Activated CD8-positive, alpha-beta memory T cell treated with anti-CD3 and anti-CD28 coated beads for 24 hours (primary cell): ENCODE data around the gene SAMD4B.
"Not testable (repeated sequence)": the region's sequence is repeated elsewhere in the genome, so short reads cannot be mapped to it uniquely, and the experiment has no call there.

ENCODE experiments used
- DNase-seq: peaks from one replicate; pipeline ENCODE4 v3.0.0-alpha.2; 2020

SAMD4B gene

DNA sequence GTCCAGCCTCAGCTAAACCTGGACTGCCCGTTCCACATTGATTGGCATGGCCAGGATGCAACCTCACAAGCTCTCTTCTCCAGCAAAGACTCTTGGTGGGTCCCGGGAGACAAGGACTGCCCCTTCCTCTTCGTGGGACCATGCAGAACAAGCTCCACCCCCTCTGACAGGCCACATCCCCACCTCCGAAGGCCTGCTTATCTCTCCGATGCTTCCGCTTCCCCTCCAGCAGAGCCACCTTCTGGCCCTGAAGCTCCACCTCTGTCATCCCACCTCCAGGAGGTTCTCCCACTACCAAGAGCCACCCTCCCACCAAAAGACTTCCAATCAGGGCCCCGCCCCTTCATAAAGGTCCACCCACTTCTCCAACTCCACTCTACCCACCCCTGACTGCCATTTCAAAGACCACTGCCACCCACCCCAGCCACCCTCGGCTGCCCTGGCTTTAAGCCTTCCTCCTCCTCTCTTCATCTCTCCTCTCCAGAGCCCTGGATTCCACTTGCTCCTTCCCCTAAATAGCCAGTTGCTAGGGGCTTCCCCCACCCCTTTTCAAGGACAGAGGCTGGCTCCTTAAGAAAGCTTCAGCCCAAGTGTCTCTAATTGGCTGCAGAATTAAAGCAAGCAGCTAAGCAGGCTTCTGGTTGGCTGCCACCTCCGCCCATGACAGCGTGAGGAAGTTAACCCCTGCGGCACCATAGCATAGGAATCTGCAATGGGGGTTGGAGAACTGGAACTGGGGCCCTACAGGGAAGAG, 31.5 kb upstream of the SAMD4B start:
- no peak for DNase-seq

DNA sequence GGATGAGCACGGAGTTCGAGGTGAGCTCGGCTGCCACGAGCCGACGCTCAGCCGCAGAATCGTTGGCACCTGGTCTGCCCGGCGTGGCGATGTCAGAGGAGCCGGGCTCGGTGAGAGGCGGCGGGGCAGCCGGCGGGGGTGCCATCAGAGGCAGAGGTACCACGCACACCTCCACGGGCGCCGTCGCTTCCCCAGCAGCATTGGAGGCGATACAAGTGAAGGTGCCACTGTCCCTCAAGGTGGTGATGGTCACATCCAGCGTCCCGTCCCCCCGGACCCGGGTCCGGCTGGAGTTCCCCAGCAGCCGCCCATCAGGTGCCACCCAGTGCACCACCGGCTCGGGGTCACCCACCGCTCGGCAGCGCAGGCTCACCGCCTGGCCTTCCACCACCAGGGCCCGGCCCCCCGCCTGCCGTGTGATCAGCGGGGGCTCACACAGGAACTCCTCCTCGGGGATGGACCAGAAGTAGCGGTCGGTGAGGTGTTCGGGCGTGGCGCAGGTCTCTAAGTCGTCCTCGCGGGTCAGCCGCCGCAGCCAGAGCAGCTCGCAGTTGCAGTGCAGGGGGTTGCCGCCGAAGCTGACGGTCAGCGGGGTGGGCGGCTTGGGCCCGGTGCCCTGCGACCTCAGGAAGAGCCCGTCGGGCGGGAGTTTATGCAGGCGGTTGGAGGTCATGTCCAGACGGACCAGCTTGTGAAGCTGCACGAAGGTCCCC, 28.0 kb upstream of the SAMD4B start:
- DNase-seq, result no peak

DNA sequence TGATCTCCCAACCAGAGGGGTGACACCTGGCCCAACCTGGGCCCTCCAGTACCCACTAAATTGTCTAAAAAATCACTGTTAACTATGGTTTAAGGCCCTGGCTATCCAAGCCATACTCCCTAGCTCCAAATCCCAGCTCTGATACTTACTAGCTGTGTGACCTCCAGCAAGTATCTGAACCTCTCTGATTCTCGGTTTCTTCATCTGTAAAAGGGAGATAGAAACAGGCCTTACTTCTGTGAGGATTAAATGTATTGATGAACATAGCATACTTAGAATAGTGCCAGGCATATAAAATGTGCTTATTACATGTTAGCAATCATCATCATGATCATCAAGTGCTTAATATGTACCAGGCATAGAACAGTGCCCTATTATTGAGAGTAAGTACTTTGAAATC, 26.3 kb upstream of the SAMD4B start:
- DNase-seq, result no peak

DNA sequence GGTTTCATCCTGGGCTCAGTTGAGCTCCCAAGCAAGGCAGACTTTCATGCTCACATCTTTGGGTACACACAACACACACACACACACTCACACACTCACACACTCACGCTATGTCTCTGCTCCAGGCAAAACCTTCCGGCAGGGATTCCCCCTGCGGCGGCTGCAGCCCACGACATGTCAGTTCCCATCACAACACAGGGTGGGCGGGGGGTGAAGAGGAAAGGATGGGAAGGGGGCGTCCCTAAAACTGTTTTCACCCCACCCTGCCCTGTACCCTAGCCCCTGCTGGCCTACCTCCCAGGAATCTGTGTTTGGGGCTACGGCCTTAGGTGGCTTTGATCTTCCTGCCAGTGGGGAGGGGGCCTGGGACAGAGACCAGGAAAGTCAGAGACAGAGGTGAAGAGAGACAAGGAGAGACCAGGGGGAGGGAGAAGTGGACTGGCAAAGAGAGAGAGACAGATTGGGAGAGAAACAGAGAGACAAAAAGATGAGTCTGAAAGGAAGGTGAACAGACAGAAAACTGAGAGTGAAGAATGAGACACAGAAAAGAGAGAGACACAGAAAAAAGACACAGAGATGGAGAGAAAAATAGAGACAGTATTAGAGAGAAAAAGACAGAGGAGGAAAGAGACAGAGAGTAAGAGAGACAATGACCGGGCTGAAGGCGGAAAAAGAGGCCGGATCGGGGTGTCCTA, 25.4 kb upstream of the SAMD4B start:
- no peak for DNase-seq

DNA sequence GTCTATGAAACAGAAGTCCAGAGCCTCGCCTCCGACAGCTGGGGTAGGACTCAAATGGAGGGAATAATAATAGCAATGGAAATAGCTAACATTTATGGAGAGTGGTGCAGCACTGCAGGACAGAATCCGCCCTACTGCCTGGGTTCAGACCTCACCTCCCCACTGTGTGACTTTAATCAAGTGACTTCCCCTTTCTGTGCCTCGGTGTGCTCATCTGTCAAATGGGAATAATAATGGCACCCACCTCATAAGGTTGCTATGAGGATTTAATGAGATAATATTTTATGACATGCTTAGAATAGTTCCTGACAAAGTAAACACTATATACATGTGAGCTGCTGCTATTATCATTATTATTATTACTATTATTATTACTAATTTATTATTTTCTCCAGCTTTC, 24.7 kb upstream of the SAMD4B start:
- no peak for DNase-seq

DNA sequence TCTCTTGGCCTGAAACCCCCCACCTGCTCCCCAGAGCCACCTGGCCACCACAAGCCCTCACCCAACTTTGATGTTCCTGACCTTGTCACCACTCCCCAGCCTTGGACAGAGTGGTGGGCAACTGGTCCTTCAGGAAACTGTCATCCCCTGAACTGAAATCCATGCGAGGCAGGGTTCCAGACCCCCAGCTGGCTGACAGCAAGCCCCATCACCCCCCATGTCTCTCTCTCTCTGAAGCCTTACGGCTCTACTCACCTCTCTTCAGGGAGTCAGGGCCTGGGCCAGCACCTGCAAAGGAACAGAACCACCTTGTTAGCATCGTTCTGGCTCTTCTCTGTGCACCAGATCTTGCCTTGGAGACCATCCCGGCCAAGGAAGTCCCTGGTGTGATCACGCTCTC, 24.1 kb upstream of the SAMD4B start:
- no peak for DNase-seq

DNA sequence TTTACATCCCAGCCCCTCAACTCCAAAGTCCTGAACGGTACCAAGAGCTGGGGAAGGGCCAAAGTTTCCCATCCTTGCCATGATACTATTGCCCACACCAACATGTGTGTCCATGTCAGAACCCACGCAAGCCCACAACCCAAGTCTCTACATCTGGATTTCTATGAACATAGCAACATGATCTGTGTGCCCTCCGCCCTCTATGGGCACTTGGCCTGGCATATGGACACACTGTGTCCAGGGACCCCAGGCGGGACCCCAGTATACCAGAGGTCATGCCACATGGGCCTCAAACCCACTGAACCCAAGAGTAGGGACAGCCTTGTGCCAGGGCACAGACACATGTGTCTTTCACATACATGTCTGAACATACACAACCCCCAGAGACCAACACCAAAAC, 23.5 kb upstream of the SAMD4B start:
- DNase-seq, result no peak

DNA sequence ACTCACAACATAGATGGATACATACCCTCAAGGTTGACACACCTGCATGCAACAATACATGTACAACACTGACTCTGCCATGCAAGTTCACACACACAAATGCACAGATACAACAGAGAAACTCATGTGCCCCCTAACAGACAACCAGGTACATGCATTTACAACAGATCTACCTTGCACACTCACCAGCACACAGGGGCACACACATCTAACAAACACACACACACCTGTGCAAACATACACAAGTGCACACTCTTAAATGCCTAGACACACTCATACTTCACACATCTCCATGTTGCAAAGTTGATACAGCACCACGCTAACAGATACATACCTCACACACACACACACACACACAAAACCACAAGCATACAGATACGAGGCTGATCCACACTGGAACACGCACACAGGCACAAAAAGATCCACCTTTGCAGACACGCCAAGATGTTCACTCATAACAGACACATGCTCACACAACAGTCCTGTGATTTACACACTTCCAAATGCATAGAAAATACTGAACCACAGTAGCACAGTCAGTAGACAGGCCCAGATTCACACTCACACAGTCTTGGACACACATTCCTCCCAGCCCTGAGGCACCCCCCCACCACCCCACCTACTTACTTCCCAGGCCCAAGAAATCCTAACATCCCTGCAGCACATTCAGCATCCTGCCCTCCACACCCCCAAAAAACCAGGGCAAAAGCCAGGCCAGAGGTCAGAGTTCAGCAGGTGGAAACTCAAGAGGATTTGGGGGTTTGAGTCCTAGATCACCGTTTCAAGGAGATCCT, 22.9 kb upstream of the SAMD4B start:
- DNase-seq, result no peak

DNA sequence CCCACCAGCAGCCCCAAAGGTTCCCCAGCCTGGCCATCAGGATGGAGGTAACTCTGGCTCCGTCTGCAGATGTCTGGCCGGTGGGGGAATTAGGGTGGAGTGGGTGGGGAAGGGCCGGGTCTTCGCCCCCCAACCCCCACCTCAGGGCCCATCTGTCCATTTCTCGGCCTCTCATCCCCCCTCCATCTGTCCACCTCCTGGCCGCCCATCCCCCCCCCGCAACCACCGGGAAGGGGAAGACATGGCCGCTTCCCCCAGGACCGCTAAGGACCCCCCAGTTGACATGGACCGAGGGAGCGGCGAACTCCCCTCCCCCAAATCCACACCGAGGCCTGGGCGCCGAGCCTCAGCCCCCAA, 22.4 kb upstream of the SAMD4B start:
- DNase-seq, result no peak

DNA sequence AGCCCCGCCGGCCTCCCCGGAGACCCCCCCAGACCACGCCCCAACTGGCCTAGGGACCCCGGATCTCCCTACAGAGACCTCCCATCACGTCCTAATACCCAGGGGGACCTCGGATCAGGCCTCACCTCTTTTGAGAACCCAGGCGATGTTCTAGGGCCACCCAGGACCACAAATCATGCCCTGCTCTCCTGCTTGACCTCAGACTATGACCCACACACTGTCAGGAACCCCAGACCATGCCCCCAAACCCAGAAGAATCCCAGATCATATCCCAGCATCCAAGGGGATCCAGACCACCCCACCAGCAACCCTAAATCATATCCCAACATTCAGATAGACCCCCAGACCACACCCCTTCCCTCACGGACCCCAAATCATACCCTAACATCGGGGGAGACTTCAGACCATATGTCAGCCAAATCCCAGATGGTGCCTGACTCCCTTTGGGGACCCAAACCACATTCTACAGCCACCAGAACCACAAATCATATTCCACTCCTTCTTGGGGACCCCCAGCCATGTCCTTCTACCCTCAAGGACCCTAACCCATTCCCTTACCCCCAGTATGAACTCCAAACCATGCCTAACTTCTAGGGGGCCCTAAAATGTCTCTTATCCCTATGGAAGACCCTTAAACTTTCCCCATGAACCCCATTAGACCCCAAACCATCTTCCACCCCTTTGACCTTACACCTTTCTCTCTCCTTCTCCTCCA, 20.9 kb upstream of the SAMD4B start:
- no peak for DNase-seq

DNA sequence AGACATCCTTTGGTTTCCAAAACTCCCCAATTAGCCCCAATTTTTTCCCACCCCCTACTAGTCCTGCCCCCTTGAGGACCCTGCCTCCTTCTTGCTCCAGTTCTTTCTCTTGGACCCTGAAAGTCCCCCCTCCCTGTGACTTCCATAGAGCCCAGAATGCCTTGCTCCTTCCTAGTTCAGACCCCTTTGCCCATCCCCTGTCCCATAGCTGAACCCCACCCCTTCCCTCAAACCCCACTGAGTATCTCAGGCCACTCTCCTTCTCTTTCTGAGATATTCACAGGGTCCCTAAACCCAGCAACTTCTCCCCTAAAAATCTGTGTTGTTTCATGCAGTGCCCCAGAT, 20.4 kb upstream of the SAMD4B start:
- no peak for DNase-seq

DNA sequence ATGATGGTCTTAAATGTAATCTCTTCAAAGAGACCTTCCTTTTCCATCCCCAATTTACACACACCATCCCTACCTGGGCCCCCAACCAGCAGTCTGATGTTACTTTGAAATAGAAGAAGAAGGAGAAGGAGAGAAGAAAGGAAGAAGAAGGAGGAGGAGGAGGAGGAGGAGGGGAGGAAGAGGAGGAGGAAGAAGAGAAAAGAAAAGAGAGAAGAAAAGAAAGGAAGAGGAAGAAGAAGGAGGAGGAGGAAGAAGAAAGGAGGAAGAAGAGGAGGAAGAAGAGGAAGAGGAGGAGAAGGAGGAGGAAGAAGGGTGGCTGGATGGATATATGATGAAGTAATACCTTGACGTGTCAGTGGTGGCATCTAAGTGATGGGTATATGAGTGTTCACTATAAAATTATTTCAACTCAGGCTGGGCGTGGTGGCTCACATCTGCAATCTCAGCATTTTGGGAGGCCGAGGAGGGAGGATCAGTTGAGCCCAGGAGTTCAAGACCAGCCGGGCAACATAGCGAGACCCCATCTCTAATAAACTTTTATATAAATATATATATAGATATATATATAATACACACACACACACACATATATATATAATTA, 17.9 kb upstream of the SAMD4B start:
- no peak for DNase-seq

DNA sequence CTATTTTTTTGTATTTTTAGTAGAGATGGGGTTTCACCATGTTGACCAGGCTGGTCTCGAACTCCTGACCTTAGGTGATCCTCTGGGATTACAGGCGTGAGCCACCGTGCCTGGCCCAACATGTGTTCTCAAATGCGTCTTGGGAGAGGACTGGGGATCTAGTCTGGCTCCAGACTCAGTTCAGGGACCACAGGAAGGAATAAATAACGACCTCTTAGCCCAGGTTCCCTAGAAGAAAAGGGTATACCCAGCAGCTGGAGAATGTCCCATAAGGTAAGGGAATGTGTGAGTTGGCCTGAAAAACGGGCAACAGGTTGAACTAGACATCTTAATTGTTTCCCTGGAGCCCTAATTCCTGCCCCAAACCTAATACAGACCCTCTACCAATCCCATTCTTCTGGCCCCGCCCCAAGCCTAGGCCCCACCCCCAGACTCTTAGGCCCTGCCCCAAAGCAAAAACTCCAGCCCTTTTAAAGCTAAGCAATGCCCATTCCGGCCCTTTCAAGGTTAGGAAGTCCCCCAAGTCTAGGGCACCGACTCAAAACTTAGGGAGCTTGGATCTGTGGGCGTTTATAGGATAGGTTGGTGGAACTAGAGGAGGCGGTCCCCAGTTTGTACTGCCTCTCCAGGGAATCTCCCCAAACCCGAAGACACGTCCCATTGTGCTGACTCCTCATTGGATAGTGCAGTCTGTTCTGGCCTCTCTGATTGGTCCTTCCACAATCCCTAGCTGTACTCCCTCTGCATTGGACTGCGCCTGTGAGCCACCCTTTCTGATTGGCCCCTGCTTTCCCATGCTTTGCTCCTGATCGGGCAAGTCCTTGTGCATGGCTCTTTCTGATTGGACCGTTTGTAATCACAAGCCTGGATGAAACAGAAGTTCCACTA, 16.2 kb upstream of the SAMD4B start:
- no peak for DNase-seq

DNA sequence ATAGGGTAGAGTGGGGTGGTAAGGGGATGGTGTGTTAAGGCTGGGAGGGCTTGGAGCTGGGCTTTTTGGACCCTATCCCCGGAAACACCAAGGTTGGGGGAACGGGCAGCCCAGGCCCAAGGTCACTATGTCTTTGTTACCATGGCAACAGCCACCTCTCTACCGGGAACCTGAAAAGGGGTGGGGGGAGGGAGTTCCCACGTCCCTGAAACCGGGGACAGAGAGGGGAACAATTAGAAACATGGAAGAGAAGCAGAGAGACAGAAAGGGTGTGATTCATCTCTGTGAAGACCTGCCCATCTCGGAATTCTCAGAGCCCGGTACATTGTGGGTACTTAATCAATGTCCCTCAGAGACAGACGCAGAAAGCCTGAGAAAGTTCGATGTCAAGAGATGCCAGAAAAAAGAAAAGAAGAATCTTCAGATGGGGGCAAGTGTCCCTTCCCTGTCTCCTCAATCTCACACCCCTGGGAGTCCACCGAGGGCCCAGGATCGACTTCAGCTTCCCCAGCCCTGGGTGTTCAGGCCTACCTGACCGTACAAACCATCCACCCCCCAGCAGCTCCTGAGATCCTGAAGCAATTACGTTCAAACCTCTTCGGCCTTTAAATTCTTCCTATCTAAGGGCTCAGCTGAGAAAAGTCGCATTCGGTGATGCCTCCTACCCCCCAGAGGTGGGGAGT, 14.7 kb upstream of the SAMD4B start:
- DNase-seq, result no peak

DNA sequence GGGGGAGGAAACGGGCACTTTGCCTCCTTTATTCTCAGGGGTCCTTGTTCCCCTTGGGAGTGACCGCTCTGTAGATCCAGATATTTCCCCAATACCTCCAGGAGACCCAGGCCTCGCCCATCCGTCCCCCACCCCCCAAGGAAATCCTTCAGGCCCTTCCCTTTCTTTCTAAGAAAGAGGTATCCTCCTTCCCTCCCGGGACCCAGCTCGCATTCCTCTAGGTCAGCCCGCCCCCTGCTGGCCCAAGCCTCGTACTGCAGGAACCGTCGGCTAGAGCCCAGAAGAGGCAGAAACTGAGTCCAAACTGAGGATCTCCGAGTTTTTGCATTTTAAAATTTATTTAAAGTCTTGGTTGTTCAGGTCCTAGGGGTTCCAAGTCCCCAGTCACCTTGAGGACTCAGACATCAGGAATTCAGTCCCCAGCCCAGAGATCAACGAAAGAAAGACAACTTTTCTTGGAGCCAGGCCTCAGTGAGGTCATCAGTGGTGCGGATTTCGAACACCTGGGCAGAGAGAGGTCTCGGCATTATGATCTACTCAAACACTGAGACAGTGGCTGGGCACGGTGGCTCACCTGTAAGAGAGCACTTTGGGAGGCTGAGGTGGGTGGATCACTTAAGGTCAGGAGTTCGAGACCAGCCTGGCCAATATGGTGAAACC, 14.0 kb upstream of the SAMD4B start:
- peak; percentile 95 for DNase-seq

DNA sequence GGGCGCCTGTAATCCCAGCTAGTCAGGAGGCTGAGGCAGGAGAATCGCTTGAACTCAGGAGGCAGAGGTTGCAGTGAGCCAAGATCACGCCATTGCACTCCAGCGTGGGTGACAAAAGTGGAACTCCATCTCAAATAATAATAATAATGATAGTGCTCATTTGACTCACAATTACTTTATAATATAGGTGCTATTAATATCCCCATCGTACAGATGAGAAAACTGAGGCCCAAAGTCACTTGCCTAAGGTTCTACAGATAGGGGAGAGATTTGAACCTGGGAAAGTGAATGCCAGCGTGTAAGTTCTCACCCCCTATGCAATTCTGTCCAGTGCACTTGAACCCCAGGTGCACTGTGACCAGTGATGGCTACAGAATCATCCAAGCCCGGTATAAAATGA, 12.3 kb upstream of the SAMD4B start:
- no peak for DNase-seq

DNA sequence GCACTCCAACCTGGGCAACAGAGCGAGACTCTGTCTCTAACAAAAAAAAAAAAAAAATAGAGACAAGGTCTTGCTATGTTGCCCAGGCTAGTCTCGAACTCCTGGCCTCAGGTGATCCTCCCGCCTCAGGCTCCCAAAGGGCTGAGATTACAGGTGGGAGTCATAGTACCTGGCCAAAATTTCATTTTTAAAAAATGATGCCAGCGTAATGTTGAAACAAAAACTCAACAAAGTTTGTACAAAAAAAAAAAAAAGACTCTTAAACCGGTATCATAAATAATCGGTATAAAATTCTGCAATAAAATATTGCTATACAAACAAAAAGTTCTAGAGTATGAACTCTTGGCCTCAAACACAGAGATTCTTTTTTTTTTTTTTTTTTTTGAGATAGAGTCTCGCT, 9.9 kb upstream of the SAMD4B start:
- no peak for DNase-seq

DNA sequence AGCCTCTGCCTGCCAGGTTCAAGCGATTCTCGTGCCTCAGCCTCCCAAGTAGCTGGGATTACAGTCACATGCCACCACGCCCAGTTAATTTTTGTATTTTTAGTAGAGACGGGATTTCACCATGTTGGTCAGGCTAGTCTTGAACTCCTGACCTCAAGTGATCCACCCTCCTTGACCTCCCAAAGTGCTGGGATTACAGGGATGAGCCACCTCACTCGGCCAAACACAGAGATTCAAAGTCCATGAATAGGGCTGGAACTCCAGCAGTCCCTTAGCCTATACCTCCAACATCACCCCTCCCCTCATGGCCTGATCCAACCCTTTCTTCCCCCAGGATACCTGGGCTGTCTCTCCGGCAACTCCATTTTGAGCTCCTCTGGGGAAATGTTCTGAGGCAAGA, 9.5 kb upstream of the SAMD4B start:
- DNase-seq, result not testable (repeated sequence)

DNA sequence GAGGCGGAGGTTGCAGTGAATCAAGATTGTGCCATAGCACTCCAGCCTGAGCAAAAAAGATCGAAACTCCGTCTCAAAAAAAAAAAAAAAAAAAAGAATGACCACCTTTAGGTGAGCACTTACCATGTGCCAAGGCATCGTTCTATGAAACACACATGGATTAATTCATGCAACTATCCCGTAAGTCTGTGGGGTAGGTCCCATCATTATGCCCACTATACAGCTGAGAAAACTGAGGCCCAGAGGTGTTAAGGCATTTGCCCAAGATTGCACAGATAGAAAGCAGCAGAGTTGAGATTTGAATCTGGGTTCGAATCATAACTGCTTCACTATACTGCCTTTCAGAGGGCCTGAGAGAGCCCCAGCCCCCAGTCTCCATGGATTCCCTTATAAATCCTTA, 8.7 kb upstream of the SAMD4B start:
- DNase-seq, result no peak

DNA sequence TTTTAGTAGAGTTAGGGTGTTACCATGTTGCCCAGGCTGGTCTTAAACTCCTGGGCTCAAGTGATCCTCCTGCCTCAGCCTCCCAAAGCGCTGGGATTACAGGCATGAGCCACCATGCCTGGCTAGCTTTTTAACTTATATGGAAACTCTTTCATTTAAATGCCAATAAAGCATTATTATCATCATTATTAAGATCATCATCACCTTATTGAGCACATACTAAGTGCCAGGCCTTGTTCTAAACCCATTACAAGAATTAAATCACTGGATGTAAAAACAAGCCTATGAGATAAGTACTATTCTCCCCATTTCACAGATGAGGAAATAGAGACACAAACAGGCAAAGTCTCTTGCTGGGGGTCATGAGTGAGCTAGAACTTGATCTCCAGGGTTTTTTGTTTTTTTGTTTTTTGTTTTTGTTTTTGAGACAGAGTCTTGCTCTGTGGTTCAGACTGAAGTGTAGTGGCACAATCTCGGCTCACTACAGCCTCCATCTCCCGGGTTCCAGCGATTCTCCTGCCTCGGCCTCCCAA, 7.7 kb upstream of the SAMD4B start:
- no peak for DNase-seq
